Activated naive CD4-positive, alpha-beta T cell treated with anti-CD3 and anti-CD28 coated beads, Interleukin-2, amount 50 U/mL, for 24 hours (primary cell): ENCODE data around the gene SOX8.
A peak's percentile ranks its signal among the peaks of the same experiment; 100 is the strongest.
"Not testable (repeated sequence)": the region's sequence is repeated elsewhere in the genome, so short reads cannot be mapped to it uniquely, and the experiment has no call there.

Source experiments
- H3K27ac Mint-ChIP-seq: one replicate; pipeline ENCODE4 v1.8.0; 2021; ENCODE audit warnings: mild to moderate bottlenecking, mixed read lengths
- H3K27me3 Mint-ChIP-seq: one replicate; pipeline ENCODE4 v1.8.0; 2021; ENCODE audit warnings: mixed read lengths
- H3K36me3 Mint-ChIP-seq: one replicate; pipeline ENCODE4 v1.8.0; 2021; ENCODE audit warnings: mixed read lengths
- H3K4me1 Mint-ChIP-seq: one replicate; pipeline ENCODE4 v1.8.0; 2021; ENCODE audit warnings: mixed read lengths
- H3K4me3 Mint-ChIP-seq: one replicate; pipeline ENCODE4 v1.8.0; 2021; ENCODE audit warnings: mild to moderate bottlenecking, mixed read lengths
- H3K9me3 Mint-ChIP-seq: one replicate; pipeline ENCODE4 v1.8.0; 2021; ENCODE audit warnings: mixed read lengths

The SOX8 gene

DNA sequence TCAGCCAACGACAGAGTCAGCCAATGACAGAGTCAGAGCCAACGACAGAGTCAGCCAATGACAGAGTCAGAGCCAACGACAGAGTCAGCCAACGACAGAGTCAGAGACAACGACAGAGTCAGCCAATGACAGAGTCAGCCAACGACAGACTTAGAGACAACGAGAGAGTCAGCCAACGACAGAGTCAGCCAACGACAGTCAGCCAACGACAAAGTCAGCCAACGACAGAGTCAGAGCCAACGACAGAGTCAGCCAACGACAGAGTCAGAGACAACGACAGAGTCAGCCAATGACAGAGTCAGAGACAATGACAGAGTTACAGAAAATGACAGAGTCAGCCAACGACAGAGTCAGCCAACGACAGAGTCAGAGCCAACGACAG, 33.7 kb upstream of the SOX8 start:
- not testable (repeated sequence) for H3K27ac Mint-ChIP-seq, H3K9me3 Mint-ChIP-seq, H3K4me1 Mint-ChIP-seq, H3K27me3 Mint-ChIP-seq, H3K4me3 Mint-ChIP-seq
- H3K36me3 Mint-ChIP-seq = peaks cover 16% of the 10 kb centered on the region

DNA sequence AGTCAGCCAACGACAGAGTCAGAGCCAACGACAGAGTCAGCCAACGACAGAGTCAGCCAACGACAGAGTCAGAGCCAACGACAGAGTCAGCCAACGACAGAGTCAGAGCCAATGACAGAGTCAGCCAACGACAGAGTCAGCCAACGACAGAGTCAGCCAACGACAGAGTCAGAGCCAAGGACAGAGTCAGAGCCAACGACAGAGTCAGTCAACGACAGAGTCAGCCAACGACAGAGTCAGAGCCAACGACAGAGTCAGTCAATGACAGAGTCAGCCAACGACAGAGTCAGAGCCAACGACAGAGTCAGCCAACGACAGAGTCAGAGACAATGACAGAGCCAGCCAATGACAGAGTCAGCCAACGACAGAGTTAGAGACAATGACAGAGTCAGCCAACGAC, 32.8 kb upstream of the SOX8 start:
- H3K36me3 Mint-ChIP-seq = peaks cover 14% of the 10 kb centered on the region
- not testable (repeated sequence) for H3K27me3 Mint-ChIP-seq, H3K4me1 Mint-ChIP-seq, H3K27ac Mint-ChIP-seq, H3K4me3 Mint-ChIP-seq, H3K9me3 Mint-ChIP-seq

DNA sequence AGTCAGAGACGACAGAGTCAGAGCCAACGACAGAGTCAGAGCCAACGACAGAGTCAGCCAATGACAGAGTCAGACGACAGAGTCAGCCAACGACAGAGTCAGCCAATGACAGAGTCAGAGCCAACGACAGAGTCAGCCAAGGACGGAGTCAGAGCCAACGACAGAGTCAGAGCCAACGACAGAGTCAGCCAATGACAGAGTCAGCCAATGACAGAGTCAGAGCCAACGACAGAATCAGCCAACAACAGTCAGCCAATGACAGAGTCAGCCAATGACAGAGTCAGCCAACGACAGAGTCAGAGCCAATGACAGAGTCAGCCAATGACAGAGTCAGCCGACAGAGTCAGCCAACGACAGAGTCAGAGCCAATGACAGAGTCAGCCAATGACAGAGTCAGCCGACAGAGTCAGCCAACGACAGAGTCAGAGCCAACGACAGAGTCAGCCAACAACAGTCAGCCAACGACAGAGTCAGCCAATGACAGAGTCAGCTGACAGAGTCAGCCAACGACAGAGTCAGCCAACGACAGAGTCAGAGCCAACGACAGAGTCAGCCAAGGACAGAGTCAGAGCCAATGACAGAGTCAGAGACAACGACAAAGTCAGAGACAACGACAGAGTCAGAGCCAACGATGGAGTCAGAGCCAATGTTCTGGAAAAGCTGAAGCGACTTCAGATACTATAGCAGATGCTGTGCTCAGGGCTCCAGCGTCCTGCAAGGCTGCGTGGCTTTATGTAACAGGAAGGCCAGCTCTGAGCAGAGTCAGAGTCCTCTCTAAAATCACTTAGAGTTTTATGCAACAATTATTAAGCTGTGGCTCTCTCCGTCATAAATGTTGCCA, 30.6 kb upstream of the SOX8 start:
- not testable (repeated sequence) for H3K27me3 Mint-ChIP-seq

DNA sequence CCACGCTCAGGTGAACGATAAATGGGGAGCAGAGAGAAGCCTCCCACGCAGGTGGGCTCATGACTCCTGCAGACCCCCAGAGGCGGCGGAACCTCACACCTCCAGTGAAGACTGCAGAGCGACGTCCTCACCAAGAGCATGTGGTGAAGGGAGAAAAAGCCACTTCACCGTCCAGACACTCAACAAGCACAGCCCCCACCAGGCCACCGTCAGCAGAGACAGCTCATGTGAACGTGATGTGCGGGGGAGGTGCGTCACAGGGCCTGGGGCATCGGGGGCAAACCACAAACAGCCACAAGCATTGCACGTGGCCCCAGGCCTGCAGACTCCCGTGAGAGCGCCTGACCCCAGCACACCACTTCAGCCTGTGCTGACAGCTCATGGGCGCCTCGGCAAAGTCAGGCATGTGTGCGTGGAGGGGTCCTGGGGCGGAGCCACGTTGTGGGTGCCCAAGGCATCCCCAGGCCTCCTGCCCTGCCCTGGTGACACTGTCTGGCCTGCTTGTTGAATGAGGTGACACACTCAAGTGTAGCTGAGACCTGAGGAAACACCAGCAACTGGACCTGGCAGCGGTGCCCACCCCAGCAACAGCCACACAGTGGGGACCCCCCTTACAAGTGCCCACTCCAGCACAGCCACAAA, 29.8 kb upstream of the SOX8 start:
- Mint-ChIP-seq H3K4me1 (peaks cover 10% of the 10 kb centered on the region), H3K27me3 (no peaks in the 10 kb centered on the region), H3K36me3 (peaks cover 8% of the 10 kb centered on the region), H3K9me3 (no peaks in the 10 kb centered on the region), H3K4me3 (no peak overlapping the region), H3K27ac (no peak overlapping the region)

More for the DNA sequence above, 30.6 kb upstream of the SOX8 start:
- H3K27ac Mint-ChIP-seq, H3K36me3 Mint-ChIP-seq, H3K4me1 Mint-ChIP-seq, H3K9me3 Mint-ChIP-seq, H3K4me3 Mint-ChIP-seq: not testable (repeated sequence)

DNA sequence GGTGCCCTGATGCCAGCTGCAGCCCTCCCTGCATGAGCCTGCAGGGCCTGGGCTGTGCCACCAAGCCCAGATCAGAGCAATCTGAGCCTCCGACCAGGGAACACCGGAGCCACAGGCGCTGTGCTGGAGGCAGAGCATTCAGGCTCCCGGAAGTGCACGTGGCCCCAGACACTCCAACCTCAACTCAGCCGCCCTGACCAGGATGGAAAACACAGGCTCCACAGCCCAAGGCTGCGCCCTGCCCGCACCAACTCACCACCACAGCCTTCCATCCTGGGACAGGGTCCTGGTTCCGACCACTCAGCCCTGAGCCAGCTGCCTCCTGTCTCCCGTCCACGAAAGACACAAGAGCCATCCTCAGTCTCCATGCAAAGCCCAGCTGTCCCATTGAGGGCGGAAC, 29.2 kb upstream of the SOX8 start:
- Mint-ChIP-seq H3K36me3 (peaks cover 8% of the 10 kb centered on the region), H3K4me3 (no peak overlapping the region), H3K9me3 (no peaks in the 10 kb centered on the region), H3K27me3 (no peaks in the 10 kb centered on the region), H3K27ac (no peak overlapping the region), H3K4me1 (peaks cover 13% of the 10 kb centered on the region)

DNA sequence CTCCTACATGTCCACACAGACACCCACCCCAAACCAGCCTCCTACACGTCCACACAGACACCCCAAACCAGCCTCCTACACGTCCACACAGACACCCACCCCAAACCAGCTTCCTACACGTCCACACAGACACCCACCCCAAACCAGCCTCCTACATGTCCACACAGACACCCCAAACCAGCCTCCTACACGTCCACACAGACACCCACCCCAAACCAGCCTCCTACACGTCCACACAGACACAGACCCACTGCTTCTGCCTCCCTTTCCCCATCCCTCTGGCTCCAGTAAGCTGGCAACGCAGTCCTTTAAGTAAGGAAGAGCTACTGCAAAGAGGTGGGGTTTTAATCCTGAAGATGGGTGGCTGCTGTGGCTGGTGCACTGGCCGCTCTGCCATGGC, 27.8 kb upstream of the SOX8 start:
- not testable (repeated sequence) for H3K4me3 Mint-ChIP-seq, H3K27me3 Mint-ChIP-seq, H3K9me3 Mint-ChIP-seq, H3K27ac Mint-ChIP-seq, H3K36me3 Mint-ChIP-seq
- peaks cover 18% of the 10 kb centered on the region for H3K4me1 Mint-ChIP-seq

DNA sequence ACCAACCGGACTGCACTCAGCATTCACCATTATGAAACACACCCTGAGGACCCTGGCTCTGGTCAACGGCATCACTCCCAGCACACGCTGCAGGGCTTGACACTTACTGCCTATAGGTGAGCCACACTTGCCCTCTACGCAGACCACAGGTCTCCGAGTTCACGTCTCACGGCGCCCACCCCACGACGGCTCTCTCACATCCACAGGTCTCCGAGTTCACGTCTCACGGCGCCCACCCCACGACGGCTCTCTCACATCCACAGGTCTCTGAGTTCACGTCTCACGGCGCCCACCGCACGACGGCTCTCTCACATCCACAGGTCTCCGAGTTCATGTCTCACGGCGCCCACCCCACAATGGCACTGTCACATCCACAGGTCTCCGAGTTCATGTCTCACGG, 25.8 kb upstream of the SOX8 start:
- H3K4me3 Mint-ChIP-seq, H3K27ac Mint-ChIP-seq, H3K9me3 Mint-ChIP-seq, H3K27me3 Mint-ChIP-seq, H3K36me3 Mint-ChIP-seq: not testable (repeated sequence)
- peaks cover 22% of the 10 kb centered on the region for H3K4me1 Mint-ChIP-seq

DNA sequence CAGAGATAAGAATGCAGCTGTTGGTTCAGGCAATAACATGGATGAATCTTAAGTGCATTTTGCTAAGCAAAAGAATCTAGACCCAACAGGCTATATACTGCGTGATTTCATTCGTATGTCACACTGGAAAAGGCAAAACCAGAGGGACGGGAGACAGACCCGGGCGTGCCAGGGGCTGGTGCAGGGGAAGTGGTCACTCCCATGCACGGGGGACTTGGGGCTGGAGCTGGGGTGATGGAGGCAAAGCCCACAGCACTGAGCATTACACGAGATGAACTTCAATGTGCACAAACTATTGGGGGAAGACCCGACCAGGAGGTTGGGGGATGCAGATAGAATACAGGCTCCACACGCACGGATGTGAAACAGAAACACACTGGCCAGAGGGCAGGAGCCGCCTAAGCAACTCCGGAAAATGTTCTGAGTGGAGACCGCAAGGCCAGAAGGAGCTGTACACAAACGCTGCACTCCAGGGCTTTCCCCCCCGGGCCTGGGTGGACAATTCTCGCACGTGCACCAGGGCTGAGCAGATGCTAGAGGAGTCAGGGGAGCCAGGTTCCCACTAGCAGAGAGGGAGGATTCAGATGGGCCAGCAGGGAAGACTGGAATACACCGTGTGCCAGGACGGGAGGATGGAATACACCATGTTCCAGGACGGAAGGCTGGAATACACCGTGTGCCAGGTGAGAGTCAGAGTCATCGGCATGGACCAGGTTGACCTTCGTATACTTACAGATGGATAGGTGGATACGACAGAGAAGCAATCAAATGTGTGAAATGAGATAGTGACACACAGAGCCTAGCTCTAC, 22.1 kb upstream of the SOX8 start:
- no peak overlapping the region for H3K27ac Mint-ChIP-seq
- H3K27me3 Mint-ChIP-seq = no peaks in the 10 kb centered on the region
- peaks cover 33% of the 10 kb centered on the region for H3K4me1 Mint-ChIP-seq
- no peaks in the 10 kb centered on the region for H3K36me3 Mint-ChIP-seq
- no peaks in the 10 kb centered on the region for H3K9me3 Mint-ChIP-seq
- H3K4me3 Mint-ChIP-seq = no peak overlapping the region

DNA sequence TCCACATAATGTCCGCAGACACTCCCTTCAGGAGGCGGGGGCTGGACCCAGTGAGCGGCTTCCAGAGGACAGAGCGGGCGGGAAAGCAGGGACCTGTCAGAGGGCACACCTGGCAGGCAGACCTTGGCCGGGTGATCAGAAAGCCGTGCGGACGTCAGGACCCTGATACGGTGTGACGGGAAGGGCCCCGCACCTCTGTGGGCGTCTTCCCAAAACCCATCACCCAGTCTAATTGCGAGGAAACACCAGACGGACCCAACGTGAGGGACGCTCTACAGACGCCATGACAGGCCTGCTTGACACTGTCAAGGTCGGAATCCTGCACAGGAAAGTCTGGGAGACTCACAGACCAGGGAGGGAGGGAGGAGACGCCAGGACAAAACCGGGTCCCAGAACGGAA, 19.2 kb upstream of the SOX8 start:
- H3K27me3 Mint-ChIP-seq = no peaks in the 10 kb centered on the region
- H3K36me3 Mint-ChIP-seq = peaks cover 11% of the 10 kb centered on the region
- H3K4me3 Mint-ChIP-seq = peak overlapping the region; percentile 15
- no peaks in the 10 kb centered on the region for H3K9me3 Mint-ChIP-seq
- no peak overlapping the region for H3K27ac Mint-ChIP-seq
- peaks cover 50% of the 10 kb centered on the region for H3K4me1 Mint-ChIP-seq

DNA sequence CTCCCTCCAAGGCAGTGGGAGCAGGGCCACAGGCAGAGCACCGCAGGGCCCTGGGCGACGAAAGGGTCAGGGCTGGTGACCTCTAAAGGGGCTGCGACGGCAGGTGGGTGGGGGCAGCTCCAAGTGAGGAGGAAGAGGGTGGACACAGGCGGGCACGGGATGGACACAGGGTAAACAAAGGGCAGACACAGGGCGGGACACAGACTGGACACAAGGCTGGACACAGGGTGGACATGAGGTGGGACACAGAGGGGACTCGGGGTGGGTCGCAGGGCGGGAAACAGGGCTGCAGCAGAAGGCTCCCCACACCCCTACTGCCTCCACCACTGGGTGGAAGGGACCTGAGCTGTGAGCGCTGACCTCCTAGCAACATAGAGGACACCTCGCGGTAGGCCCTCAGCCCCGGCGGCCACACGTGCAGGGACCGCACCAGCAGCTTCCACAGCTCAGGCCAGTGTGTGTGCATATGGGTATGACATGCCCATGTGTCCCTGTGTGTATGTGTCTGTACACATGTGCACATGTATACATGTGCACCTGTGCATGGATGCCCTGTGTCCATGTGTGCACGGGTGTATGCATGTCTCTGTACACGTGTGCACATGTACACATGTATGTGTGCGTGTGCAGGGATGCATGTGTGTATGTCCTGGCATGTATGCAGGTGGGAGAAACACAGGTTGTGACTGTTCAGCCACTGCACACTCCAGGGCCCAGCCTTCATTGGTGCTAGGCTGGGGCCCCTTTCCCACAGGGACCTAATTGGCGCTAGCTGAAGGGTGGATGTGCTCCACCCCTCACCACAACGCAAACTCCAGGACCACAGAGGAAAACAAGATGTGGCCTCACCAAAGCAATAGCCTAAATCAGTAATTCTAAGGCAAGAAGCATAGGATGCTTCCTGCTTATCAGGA, 18.4 kb upstream of the SOX8 start:
- H3K27ac Mint-ChIP-seq = peak overlapping the region; percentile 88
- H3K27me3 Mint-ChIP-seq = no peaks in the 10 kb centered on the region
- peaks cover 50% of the 10 kb centered on the region for H3K4me1 Mint-ChIP-seq
- peaks cover 11% of the 10 kb centered on the region for H3K36me3 Mint-ChIP-seq
- H3K4me3 Mint-ChIP-seq = peak overlapping the region; percentile 85
- no peaks in the 10 kb centered on the region for H3K9me3 Mint-ChIP-seq

DNA sequence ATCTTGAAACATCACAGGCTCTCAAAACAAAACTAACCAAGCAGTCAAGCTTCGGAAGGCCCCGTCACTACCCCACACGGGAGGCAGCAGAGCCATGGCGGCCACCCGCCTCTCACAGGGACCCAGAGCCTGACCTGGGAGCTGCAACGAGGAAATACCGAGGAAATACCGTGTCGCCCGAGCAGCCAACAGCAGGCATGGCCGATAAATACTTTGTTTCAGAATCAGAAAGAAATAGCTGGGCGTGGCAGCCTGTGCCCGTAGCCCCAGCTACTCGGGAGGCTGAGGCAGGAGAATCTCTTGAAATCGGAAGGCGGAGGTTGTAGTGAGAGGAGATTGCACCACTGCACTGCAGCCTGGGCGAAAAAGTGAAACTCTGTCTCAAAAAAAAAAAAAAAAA, 17.7 kb upstream of the SOX8 start:
- Mint-ChIP-seq H3K4me3 (peak overlapping the region; percentile 85), H3K27ac (peak overlapping the region; percentile 88), H3K36me3 (peaks cover 11% of the 10 kb centered on the region)

DNA sequence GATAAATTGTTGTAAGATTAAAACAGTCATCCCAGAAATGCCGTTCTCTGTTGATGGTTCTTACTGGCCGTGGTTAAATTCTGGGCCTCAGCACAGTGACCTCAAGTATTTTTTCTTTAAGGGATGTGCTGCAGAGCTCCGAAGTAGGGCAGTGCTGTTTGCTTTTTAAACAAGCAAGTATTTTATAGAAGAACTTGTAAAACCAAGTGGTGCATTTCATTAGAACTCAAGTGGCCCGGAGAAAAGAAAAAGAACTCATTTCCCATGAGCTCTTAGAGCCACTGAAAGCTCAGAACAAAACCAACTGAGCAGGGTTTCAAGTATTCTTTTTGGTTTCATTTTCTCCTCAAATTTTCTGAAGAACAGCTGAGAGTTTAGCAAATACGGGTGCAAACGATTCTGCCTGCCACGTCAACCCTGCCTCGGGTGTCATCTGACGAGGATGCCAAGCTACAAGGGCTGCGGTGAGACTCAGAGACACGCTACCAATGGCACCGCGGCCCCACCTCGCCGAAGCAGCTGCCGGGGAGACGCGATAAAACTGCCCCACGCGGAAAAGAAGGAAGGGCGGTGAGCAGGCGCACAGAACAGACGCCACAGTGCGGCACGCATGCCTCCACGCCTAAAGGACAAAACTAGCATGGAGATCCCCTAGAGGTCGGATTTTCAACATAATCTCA, 17.1 kb upstream of the SOX8 start:
- Mint-ChIP-seq H3K27ac (peak overlapping the region; percentile 76), H3K4me3 (peak overlapping the region; percentile 85), H3K36me3 (peaks cover 11% of the 10 kb centered on the region), H3K9me3 (no peaks in the 10 kb centered on the region), H3K4me1 (peaks cover 57% of the 10 kb centered on the region), H3K27me3 (no peaks in the 10 kb centered on the region)

More for the DNA sequence above, 17.7 kb upstream of the SOX8 start:
- no peaks in the 10 kb centered on the region for H3K27me3 Mint-ChIP-seq
- H3K4me1 Mint-ChIP-seq = peaks cover 57% of the 10 kb centered on the region
- no peaks in the 10 kb centered on the region for H3K9me3 Mint-ChIP-seq

DNA sequence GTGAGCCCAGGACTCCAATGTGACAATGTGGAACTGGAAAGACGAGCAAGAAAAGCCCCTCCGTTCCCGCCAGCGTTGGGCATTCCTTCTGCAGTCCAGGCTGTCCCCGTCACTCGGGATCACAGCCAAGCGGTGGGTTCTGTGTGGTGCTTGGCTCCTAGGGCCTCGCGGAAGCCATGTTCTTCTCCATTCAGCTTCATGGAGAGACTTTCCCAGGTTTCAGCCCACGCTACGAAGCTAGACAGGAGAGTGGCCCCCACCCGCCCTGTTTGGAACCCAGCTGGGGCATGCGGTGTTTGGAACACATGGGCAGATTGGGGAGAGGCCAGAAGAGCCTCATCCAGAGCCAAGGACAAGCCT, 16.6 kb upstream of the SOX8 start:
- Mint-ChIP-seq H3K4me1 (peaks cover 54% of the 10 kb centered on the region), H3K27ac (peak overlapping the region; percentile 76), H3K27me3 (no peaks in the 10 kb centered on the region), H3K4me3 (peak overlapping the region; percentile 85), H3K36me3 (peaks cover 11% of the 10 kb centered on the region), H3K9me3 (no peaks in the 10 kb centered on the region)

DNA sequence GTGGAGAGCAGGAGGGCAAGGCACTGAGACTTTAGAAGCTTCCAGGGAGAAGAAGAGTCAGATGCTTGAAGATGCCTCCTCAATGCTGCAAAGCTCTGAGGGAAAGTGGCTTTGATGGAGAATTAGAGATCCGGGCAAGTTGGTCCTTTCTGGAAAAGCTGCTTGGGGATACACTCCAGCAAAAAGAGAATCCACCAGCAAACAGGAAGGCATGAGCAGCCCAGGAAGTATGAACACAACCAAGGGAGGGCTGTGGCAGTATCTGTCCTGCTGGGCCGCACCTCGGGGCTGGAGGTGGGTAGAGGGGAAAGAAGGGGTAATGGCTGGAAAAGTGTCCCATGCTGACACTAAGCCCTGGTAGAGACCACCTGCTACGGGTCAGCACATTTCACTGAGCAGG, 16.1 kb upstream of the SOX8 start:
- Mint-ChIP-seq H3K4me3 (no peak overlapping the region), H3K27ac (peak overlapping the region; percentile 30), H3K36me3 (peaks cover 11% of the 10 kb centered on the region), H3K27me3 (no peaks in the 10 kb centered on the region), H3K9me3 (no peaks in the 10 kb centered on the region), H3K4me1 (peaks cover 54% of the 10 kb centered on the region)

DNA sequence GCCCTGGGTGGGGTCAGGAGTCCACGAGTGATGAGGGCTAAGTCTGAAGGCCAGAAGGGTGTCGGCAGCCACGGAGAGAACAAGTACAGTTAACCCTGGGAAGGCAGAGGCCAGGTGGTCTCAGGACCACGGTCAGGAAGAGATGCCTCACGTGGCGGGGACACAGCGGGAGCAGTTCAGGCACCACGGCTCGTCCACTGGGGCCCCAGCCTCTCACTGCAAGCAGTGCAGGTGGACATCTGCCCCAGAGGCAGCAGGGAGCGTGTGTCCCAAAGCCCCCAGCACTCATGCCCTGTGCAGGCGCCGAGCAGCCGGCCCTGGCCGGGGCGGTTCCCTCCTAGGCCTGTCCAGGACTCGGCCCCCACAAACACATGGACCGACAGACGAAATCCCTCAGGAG, 15.5 kb upstream of the SOX8 start:
- no peaks in the 10 kb centered on the region for H3K9me3 Mint-ChIP-seq
- H3K27ac Mint-ChIP-seq = no peak overlapping the region
- no peaks in the 10 kb centered on the region for H3K27me3 Mint-ChIP-seq
- no peak overlapping the region for H3K4me3 Mint-ChIP-seq
- H3K4me1 Mint-ChIP-seq = peaks cover 54% of the 10 kb centered on the region
- peaks cover 11% of the 10 kb centered on the region for H3K36me3 Mint-ChIP-seq
